Testis (tissue), 2 donors: ENCODE results near the gene CD34.

ENCODE experiments used
- CTCF ChIP-seq, 3 experiments: fragments of 450-650 bp in 2 of 3; fragments of 200-600 bp in 1 of 3; sonication (generic) in 1 of 3; IDR thresholded peaks; one replicate each; pipeline ENCODE4 v1.5.1; 2016 to 2019; ENCODE audit warnings: antibody characterized with exemption in 3 of 3, mild to moderate bottlenecking in 2 of 3, moderate library complexity in 1 of 3
- POLR2A ChIP-seq: fragments of 450-650 bp; IDR thresholded peaks from one replicate; pipeline ENCODE4 v1.6.1; 2017; ENCODE audit warnings: antibody characterized with exemption, mild to moderate bottlenecking, moderate library complexity

GRCh38 chr1:207918581-207918980 lies 7.7 kb upstream of the CD34 start:
- TF ChIP-seq POLR2A: no peak
- TF ChIP-seq CTCF (IDR thresholded peaks at IDR 0.05): no peak
